Mesenchymal stem cell (in vitro differentiated cells and primary cell): ENCODE results near the gene TPPP.

Experiments used
- DNase-seq: peaks from one replicate; pipeline ENCODE4 v3.0.0-alpha.2; 2013
- H2AFZ ChIP-seq: one replicate; pipeline ENCODE4 v1.6.1; 2013; ENCODE audit warnings: low read depth, mild to moderate bottlenecking, control low read depth, inconsistent platforms, low read length, moderate library complexity
- H2AK5ac ChIP-seq: 2 replicates; pipeline ENCODE4 v1.6.1; 2013; ENCODE audit warnings: low read length, moderate library complexity, mild to moderate bottlenecking, inconsistent platforms; ENCODE audit not compliant: severe bottlenecking
- H2BK120ac ChIP-seq: one replicate; pipeline ENCODE4 v1.6.1; 2013; ENCODE audit warnings: low read depth, mild to moderate bottlenecking, inconsistent platforms, low read length, moderate library complexity
- H2BK12ac ChIP-seq, 2 experiments: one replicate each; pipeline ENCODE4 v1.6.1; 2013; ENCODE audit warnings: inconsistent platforms in 2 of 2, low read length in 2 of 2, mild to moderate bottlenecking in 2 of 2, moderate library complexity in 2 of 2, control low read depth in 1 of 2
- H2BK15ac ChIP-seq: one replicate; pipeline ENCODE4 v1.6.1; 2013; ENCODE audit warnings: mild to moderate bottlenecking, low read depth, inconsistent platforms; ENCODE audit not compliant: poor library complexity, severe bottlenecking
- H2BK5ac ChIP-seq: 2 replicates; pipeline ENCODE4 v1.6.1; 2013; ENCODE audit warnings: low read depth, mild to moderate bottlenecking, low read length, control low read depth, inconsistent platforms; ENCODE audit not compliant: poor library complexity, severe bottlenecking
- H3K14ac ChIP-seq, 2 experiments: one replicate each; pipeline ENCODE4 v1.6.1; 2013; ENCODE audit warnings: inconsistent platforms in 2 of 2, low read length in 2 of 2, control low read depth in 1 of 2, mild to moderate bottlenecking in 1 of 2, moderate library complexity in 1 of 2
- H3K18ac ChIP-seq, 2 experiments: one replicate each; pipeline ENCODE4 v1.6.1; 2013; ENCODE audit warnings: inconsistent platforms in 2 of 2, low read length in 2 of 2, control low read depth in 1 of 2, low read depth in 1 of 2, mild to moderate bottlenecking in 1 of 2
- H3K23ac ChIP-seq, 2 experiments: one replicate each; pipeline ENCODE4 v1.6.1; 2013; ENCODE audit warnings: inconsistent platforms in 2 of 2, low read length in 2 of 2, mild to moderate bottlenecking in 2 of 2, moderate library complexity in 2 of 2, control low read depth in 1 of 2
- H3K27ac ChIP-seq: 2 replicates; pipeline ENCODE4 v1.5.1; 2013; ENCODE audit warnings: mild to moderate bottlenecking, moderate library complexity, low read length, control low read depth, inconsistent platforms; ENCODE audit not compliant: poor library complexity, severe bottlenecking
- H3K27me3 ChIP-seq, 2 experiments: 2 replicates each; pipeline versions ENCODE4 v1.6.1 to v1.7.0; 2013; ENCODE audit warnings: low read length in 2 of 2, mild to moderate bottlenecking in 2 of 2, moderate library complexity in 2 of 2, control low read depth in 1 of 2, inconsistent platforms in 1 of 2; ENCODE audit not compliant: control insufficient read depth in 1 of 2, insufficient read depth in 1 of 2
- H3K36me3 ChIP-seq, 2 experiments: 2 replicates each; pipeline versions ENCODE4 v1.6.1 to v1.7.0; 2013; ENCODE audit warnings: low read length in 2 of 2, control low read depth in 1 of 2, inconsistent platforms in 1 of 2, low read depth in 1 of 2, mild to moderate bottlenecking in 1 of 2; ENCODE audit not compliant: insufficient read depth in 2 of 2, control insufficient read depth in 1 of 2
- H3K4ac ChIP-seq, 2 experiments: one replicate each; pipeline ENCODE4 v1.6.1; 2013; ENCODE audit warnings: inconsistent platforms in 2 of 2, low read length in 2 of 2, mild to moderate bottlenecking in 2 of 2, moderate library complexity in 2 of 2, control low read depth in 1 of 2, low read depth in 1 of 2
- H3K4me1 ChIP-seq: 2 replicates; pipeline ENCODE4 v1.6.1; 2013; ENCODE audit warnings: low read depth, low read length, control low read depth; ENCODE audit not compliant: control insufficient read depth, insufficient read depth
- H3K4me2 ChIP-seq: 2 replicates; pipeline ENCODE4 v1.6.1; 2013; ENCODE audit warnings: low read length, mild to moderate bottlenecking, inconsistent platforms; ENCODE audit not compliant: poor library complexity, severe bottlenecking
- H3K4me3 ChIP-seq, 2 experiments: 2 replicates each; pipeline versions ENCODE4 v1.5.1 to v1.7.0; 2013; ENCODE audit warnings: low read length in 2 of 2, mild to moderate bottlenecking in 2 of 2, control low read depth in 1 of 2, low read depth in 1 of 2; ENCODE audit not compliant: insufficient read depth in 1 of 2
- H3K79me1 ChIP-seq: replicated peaks from 2 replicates; pipeline ENCODE4 v1.6.1; 2013; ENCODE audit warnings: mild to moderate bottlenecking, control low read depth, low read length, inconsistent platforms; ENCODE audit not compliant: poor library complexity, severe bottlenecking
- H3K9ac ChIP-seq: 2 replicates; pipeline ENCODE4 v1.7.0; 2013; ENCODE audit warnings: mild to moderate bottlenecking, low read length, moderate library complexity
- H3K9me3 ChIP-seq: 2 replicates; pipeline ENCODE4 v1.7.0; 2013; ENCODE audit warnings: mild to moderate bottlenecking, low read length; ENCODE audit not compliant: control insufficient read depth
- H4K8ac ChIP-seq: one replicate; pipeline ENCODE4 v1.6.1; 2013; ENCODE audit warnings: inconsistent platforms, mild to moderate bottlenecking, low read length, moderate library complexity
- H4K91ac ChIP-seq: one replicate; pipeline ENCODE4 v1.6.1; 2013; ENCODE audit warnings: mild to moderate bottlenecking, low read length, inconsistent platforms
- WGBS: methylation state at CpG from one replicate; pipeline ENCODE4 v1.1.7; 2013; ENCODE audit warnings: mixed read lengths; 5-methylcytosine and 5-hydroxymethylcytosine counted together

The TPPP gene

GRCh38 chr5:640461-641330, 52.5 kb downstream of the TPPP start:
- no peak for DNase-seq
- no peak overlapping the region for H4K8ac ChIP-seq
- H2BK15ac ChIP-seq = no peak overlapping the region
- H4K91ac ChIP-seq = no peak overlapping the region
- no peaks in the 10 kb centered on the region for H3K27me3 ChIP-seq
- no peak overlapping the region for H3K9ac ChIP-seq
- no peak overlapping the region for H3K4me2 ChIP-seq
- H3K23ac ChIP-seq = no peak overlapping the region
- H2BK5ac ChIP-seq = no peak overlapping the region
- H3K18ac ChIP-seq = no peak overlapping the region
- no peak overlapping the region for H3K27ac ChIP-seq
- no peaks in the 10 kb centered on the region for H3K9me3 ChIP-seq
- 93% methylated on average over 35 of the region's 35 CpGs for WGBS
- H3K4me1 ChIP-seq = no peaks in the 10 kb centered on the region
- no peak overlapping the region for H2BK12ac ChIP-seq
- H2BK120ac ChIP-seq = no peak overlapping the region
- no peak overlapping the region for H3K4me3 ChIP-seq
- no peak overlapping the region for H2AFZ ChIP-seq
- H3K4ac ChIP-seq = no peak overlapping the region
- H3K36me3 ChIP-seq = peaks cover 24 to 85% of the 10 kb centered on the region in 2 experiments
- peaks cover 8% of the 10 kb centered on the region for H3K79me1 ChIP-seq
- no peak overlapping the region for H2AK5ac ChIP-seq
- H3K14ac ChIP-seq = no peak overlapping the region

- no peak overlapping the region for H2BK120ac ChIP-seq
- peaks cover 10% of the 10 kb centered on the region for H3K79me1 ChIP-seq
- peaks cover 28 to 82% of the 10 kb centered on the region in 2 experiments for H3K36me3 ChIP-seq
- H3K9ac ChIP-seq = no peak overlapping the region
- H3K23ac ChIP-seq = no peak overlapping the region
- DNase-seq = no peak
- H3K27ac ChIP-seq = no peak overlapping the region
- no peaks in the 10 kb centered on the region for H3K27me3 ChIP-seq
- no peak overlapping the region for H3K4ac ChIP-seq
- no peak overlapping the region for H3K14ac ChIP-seq
- H4K91ac ChIP-seq = no peak overlapping the region
- H2AK5ac ChIP-seq = no peak overlapping the region
- no peak overlapping the region for H4K8ac ChIP-seq
- H3K4me3 ChIP-seq = no peak overlapping the region
- no peak overlapping the region for H2BK12ac ChIP-seq
- no peak overlapping the region for H2BK15ac ChIP-seq
- H3K18ac ChIP-seq = no peak overlapping the region
- no peak overlapping the region for H3K4me2 ChIP-seq
- 97% methylated on average over 20 of the region's 20 CpGs for WGBS
- no peaks in the 10 kb centered on the region for H3K9me3 ChIP-seq
- H2AFZ ChIP-seq = no peak overlapping the region
- no peaks in the 10 kb centered on the region for H3K4me1 ChIP-seq
- no peak overlapping the region for H2BK5ac ChIP-seq
These were observed 53.5 kb downstream of the TPPP start for GRCh38 chr5:639584-640213.

DNA sequence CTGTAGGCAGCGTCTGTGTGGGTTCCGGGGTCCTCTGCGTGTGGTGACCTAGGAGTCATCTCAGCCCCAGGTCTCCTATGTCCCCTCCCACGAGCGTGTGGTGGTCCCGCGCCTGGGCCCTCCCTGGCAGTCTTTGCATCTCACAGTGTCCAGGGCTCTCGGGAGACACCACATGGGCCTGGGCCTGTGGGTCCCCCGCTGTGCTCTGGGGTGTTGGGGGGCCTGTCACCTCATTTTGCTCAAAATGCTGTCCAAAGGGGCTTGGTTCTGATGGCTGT, 54.0 kb downstream of the TPPP start:
- no peak overlapping the region for H2BK120ac ChIP-seq
- H2AK5ac ChIP-seq = no peak overlapping the region
- no peaks in the 10 kb centered on the region for H3K27me3 ChIP-seq
- H3K4me3 ChIP-seq = no peak overlapping the region
- H3K9ac ChIP-seq = no peak overlapping the region
- no peak for DNase-seq
- no peak overlapping the region for H3K14ac ChIP-seq
- H3K4me1 ChIP-seq = no peaks in the 10 kb centered on the region
- H3K4ac ChIP-seq = no peak overlapping the region
- no peak overlapping the region for H3K27ac ChIP-seq
- no peak overlapping the region for H2BK5ac ChIP-seq
- no peak overlapping the region for H2BK15ac ChIP-seq
- H2AFZ ChIP-seq = no peak overlapping the region
- H2BK12ac ChIP-seq = no peak overlapping the region
- H3K36me3 ChIP-seq = peaks cover 28 to 80% of the 10 kb centered on the region in 2 experiments
- H4K8ac ChIP-seq = no peak overlapping the region
- no peak overlapping the region for H3K4me2 ChIP-seq
- H4K91ac ChIP-seq = no peak overlapping the region
- peaks cover 10% of the 10 kb centered on the region for H3K79me1 ChIP-seq
- H3K23ac ChIP-seq = no peak overlapping the region
- WGBS = 98% methylated on average over 9 of the region's 9 CpGs
- H3K9me3 ChIP-seq = no peaks in the 10 kb centered on the region
- no peak overlapping the region for H3K18ac ChIP-seq

DNA sequence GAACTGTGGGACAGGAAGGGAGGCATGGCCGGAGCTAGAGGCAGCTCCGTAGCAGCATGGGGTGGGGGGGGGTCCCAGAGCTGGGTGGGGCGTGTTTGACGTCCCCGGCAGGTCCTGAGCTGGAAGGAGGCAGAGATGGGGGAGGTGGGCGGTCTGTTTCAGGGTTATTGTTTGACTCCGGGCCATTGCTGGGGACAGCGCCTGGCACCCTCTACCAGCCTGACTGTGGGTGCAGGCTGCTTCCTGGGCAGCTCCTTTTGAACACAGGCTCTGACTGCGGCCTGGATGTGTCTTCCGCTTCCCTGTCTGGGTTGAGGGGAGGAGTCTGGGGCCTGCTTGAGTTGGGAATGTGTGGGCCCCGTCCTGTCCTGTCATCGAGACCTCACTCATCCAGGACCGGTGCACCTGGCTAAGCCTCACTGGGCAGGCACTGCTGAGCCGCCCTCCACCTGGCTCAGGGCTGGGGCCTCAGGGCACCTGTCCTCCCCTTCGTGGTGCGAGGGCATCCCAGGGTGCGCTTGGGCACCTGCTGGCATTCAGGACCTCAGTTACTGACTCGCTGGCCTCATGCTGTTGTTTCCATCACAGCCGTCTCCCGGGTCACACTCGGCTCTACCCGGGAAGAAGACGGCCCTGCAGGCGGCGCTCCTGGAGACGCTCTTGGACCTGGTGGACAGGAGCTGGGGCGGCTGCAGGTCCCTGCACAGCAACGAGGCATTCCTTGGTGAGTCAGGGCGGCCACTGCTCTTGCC, 54.5 kb downstream of the TPPP start:
- no peak overlapping the region for H4K91ac ChIP-seq
- H3K9ac ChIP-seq = no peak overlapping the region
- no peak overlapping the region for H2BK12ac ChIP-seq
- no peak overlapping the region for H2AFZ ChIP-seq
- no peak overlapping the region for H2BK15ac ChIP-seq
- no peaks in the 10 kb centered on the region for H3K27me3 ChIP-seq
- H3K23ac ChIP-seq = no peak overlapping the region
- no peak overlapping the region for H2BK5ac ChIP-seq
- H3K9me3 ChIP-seq = no peaks in the 10 kb centered on the region
- DNase-seq = no peak
- H3K79me1 ChIP-seq = peaks cover 10% of the 10 kb centered on the region
- H2AK5ac ChIP-seq = no peak overlapping the region
- peaks cover 28 to 82% of the 10 kb centered on the region in 2 experiments for H3K36me3 ChIP-seq
- H4K8ac ChIP-seq = no peak overlapping the region
- no peak overlapping the region for H3K4me2 ChIP-seq
- H3K4me1 ChIP-seq = no peaks in the 10 kb centered on the region
- no peak overlapping the region for H3K4me3 ChIP-seq
- no peak overlapping the region for H3K14ac ChIP-seq
- no peak overlapping the region for H2BK120ac ChIP-seq
- H3K27ac ChIP-seq = no peak overlapping the region
- no peak overlapping the region for H3K4ac ChIP-seq
- WGBS = 96% methylated on average over 29 of the region's 29 CpGs
- H3K18ac ChIP-seq = no peak overlapping the region
